Measurements from ENCODE around the gene KCNH3. TPM values are rescaled to one million over a fixed set of nuclear protein-coding genes. Genes with fewer than 3 reads are reported as not detected.

The KCNH3 gene
- total and polyA plus RNA-seq, 7 experiments from 2014 or later: 0.99 to 5.3 (median 3.8) TPM

DNA sequence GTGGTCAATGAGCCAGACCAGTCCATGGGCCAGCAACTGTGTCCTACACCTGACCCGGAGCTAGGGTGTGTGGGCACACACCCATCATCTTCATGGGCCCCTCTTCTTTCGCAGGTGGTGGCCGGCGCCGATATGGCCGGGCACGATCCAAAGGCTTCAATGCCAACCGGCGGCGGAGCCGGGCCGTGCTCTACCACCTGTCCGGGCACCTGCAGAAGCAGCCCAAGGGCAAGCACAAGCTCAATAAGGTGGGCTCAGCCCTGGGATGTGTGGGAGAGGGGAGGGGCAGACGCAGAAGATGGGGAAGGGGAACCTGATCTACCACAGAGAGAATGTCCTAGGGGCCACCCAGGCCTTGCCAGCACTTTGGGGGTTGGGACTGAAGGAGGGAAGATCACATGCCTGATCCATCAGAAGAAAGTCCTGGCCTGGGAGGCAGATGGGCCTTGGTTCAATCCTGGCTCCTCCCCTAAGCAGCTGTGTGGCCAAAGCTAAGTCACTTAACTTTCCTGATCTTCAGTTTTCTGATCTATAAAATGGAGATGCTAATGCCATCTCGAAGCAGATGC, 3.8 kb downstream of the KCNH3 start:
- Histone ChIP-seq H3K27ac (ENCODE audit: low read depth, low read length) (no peak overlapping the region), H3K27me3 (ENCODE audit: control insufficient read depth in 2 of 2, insufficient read depth in 2 of 2, low read length in 2 of 2) (no peaks in the 10 kb centered on the region), H3K4me1 (ENCODE audit: control insufficient read depth in 2 of 2, insufficient read depth in 2 of 2, low read length in 2 of 2) (peaks cover 10 to 11% of the 10 kb centered on the region in 2 donors), H3K36me3 (ENCODE audit: control insufficient read depth in 2 of 3, insufficient read depth in 3 of 3, low read length in 3 of 3) (no peaks in the 10 kb centered on the region), H3K4me3 (ENCODE audit: low read length) (no peak overlapping the region), H3K9me3 (ENCODE audit: control insufficient read depth in 2 of 3, low read length in 3 of 3) (no peaks in the 10 kb centered on the region)
- intact Hi-C loops (cut with micrococcal nuclease): no loop called here
- POLR2A ChIA-PET: no interaction called here
- Mint-ChIP-seq H3K9me3 (peaks cover 0 to 2% (median 0%) of the 10 kb centered on the region in 11 donors), H3K36me3 (no peaks in the 10 kb centered on the region), H3K27me3 (peaks cover 0 to 55% (median 0%) of the 10 kb centered on the region in 5 donors), H3K4me3 (peak overlapping the region in 4 of 10 donors; percentile 1 to 68 (median 28)), H3K27ac (peak overlapping the region in 3 of 9 donors; percentile 7 to 46 (median 8)), H3K4me1 (peaks cover 16 to 42% (median 24%) of the 10 kb centered on the region in 7 donors)
- no peak for ATAC-seq
- CTCF ChIA-PET: no interaction called here
- no peak for DNase-seq

DNA sequence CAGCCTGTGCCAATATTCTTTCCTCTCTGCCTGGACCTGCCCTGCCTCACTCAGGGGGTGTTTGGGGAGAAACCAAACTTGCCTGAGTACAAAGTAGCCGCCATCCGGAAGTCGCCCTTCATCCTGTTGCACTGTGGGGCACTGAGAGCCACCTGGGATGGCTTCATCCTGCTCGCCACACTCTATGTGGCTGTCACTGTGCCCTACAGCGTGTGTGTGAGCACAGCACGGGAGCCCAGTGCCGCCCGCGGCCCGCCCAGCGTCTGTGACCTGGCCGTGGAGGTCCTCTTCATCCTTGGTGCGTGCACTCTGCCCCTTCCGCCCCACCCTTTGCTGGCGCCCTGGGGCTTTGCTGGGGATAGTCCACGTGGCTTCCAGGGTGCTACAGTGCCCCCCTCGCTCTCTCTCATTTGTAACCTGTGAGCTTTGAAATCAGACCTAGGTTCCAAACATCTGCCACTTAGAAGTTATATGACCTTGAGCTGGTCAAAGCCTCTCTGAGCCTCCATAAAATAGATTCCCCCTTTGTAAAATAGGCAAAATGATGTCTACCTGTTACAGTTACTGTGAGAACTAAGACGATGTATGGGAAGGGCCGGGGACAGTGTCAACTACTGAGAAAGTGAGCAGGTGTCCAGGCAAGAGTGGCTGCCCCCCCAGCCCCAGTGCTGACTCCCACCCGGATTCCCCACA, 4.5 kb downstream of the KCNH3 start:
- CTCF ChIA-PET: no interaction called here
- peak overlapping the region in 3 of 10 donors; percentile 1 to 46 (median 9) for H3K4me3 Mint-ChIP-seq
- no peak for ATAC-seq

DNA sequence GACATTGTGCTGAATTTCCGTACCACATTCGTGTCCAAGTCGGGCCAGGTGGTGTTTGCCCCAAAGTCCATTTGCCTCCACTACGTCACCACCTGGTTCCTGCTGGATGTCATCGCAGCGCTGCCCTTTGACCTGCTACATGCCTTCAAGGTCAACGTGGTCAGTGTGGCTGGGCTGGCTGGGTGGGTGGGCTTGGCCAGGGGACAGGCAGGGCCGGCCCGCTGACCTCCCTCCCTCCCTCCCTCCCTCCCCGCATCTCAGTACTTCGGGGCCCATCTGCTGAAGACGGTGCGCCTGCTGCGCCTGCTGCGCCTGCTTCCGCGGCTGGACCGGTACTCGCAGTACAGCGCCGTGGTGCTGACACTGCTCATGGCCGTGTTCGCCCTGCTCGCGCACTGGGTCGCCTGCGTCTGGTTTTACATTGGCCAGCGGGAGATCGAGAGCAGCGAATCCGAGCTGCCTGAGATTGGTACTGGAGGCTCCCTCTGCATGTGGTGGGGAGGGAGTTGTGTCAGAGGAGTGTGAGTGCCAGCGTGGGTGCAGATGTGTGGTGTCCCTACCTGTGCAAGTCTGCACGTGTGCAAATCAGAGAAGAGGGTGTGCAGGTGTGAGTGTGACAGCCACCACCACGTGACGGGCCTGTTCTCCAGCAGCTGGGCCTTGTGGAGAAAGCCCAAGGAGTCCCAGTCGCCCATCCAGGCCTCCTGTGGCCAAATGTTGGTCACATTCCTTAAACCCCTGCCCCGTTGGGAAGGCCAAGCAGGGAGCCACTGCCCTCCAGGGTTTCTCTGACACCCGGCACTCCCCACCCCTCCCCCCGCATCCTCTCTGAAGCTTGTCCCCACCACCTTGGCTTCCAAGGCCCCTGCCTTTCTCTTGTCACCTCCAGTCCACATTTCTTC, 5.3 kb downstream of the KCNH3 start:
- CTCF ChIA-PET: no interaction called here
- ATAC-seq: no peak

More for the DNA sequence above, 4.5 kb downstream of the KCNH3 start:
- H3K36me3 ChIP-seq (ENCODE audit: control insufficient read depth in 2 of 3, insufficient read depth in 3 of 3, low read length in 3 of 3): no peaks in the 10 kb centered on the region
- Mint-ChIP-seq H3K4me1 (peaks cover 20 to 41% (median 26%) of the 10 kb centered on the region in 7 donors), H3K36me3 (no peaks in the 10 kb centered on the region), H3K9me3 (peaks cover 0 to 2% (median 0%) of the 10 kb centered on the region in 11 donors), H3K27ac (peak overlapping the region in 3 of 9 donors; percentile 7 to 55 (median 46)), H3K27me3 (peaks cover 0 to 53% (median 5%) of the 10 kb centered on the region in 5 donors)
- no peaks in the 10 kb centered on the region for H3K27me3 ChIP-seq (ENCODE audit: control insufficient read depth in 2 of 2, insufficient read depth in 2 of 2, low read length in 2 of 2)
- peaks cover 10 to 12% of the 10 kb centered on the region in 2 donors for H3K4me1 ChIP-seq (ENCODE audit: control insufficient read depth in 2 of 2, insufficient read depth in 2 of 2, low read length in 2 of 2)
- no peak for DNase-seq
- POLR2A ChIA-PET: no interaction called here
- intact Hi-C loops (cut with micrococcal nuclease): no loop called here
- no peaks in the 10 kb centered on the region for H3K9me3 ChIP-seq (ENCODE audit: control insufficient read depth in 2 of 3, low read length in 3 of 3)
- no peak overlapping the region for H3K4me3 ChIP-seq (ENCODE audit: low read length)
- H3K27ac ChIP-seq (ENCODE audit: low read depth, low read length): no peak overlapping the region

GRCh38 chr12:49545815-49546214, 7.0 kb downstream of the KCNH3 start:
- Mint-ChIP-seq H3K4me3 (no peak overlapping the region), H3K27me3 (peaks cover 0 to 53% (median 5%) of the 10 kb centered on the region in 5 donors), H3K27ac (no peak overlapping the region), H3K4me1 (peaks cover 10 to 33% (median 20%) of the 10 kb centered on the region in 7 donors), H3K36me3 (no peaks in the 10 kb centered on the region), H3K9me3 (peaks cover 0 to 2% (median 0%) of the 10 kb centered on the region in 11 donors)
- peaks cover 0 to 11% of the 10 kb centered on the region in 2 donors for H3K4me1 ChIP-seq (ENCODE audit: control insufficient read depth in 2 of 2, insufficient read depth in 2 of 2, low read length in 2 of 2)
- DNase-seq (no peak), ATAC-seq (no peak)
- no peaks in the 10 kb centered on the region for H3K27me3 ChIP-seq (ENCODE audit: control insufficient read depth in 2 of 2, insufficient read depth in 2 of 2, low read length in 2 of 2)
- intact Hi-C loops (cut with micrococcal nuclease): no loop called here
- CTCF ChIA-PET: interaction anchor here (0.6 to 0.7 kb wide), 2 partner anchors 69 to 196 kb away, joined by 3 to 7 read pairs; partner anchors contain the start of gene TMBIM6
- H3K36me3 ChIP-seq (ENCODE audit: control insufficient read depth in 2 of 3, insufficient read depth in 3 of 3, low read length in 3 of 3): no peaks in the 10 kb centered on the region
- H3K9me3 ChIP-seq (ENCODE audit: control insufficient read depth in 2 of 3, low read length in 3 of 3): no peaks in the 10 kb centered on the region
- POLR2A ChIA-PET: interaction anchor here (0.5 kb wide), 1 partner anchor 178 kb away, joined by 3 read pairs; no protein-coding TSS in a partner anchor
- H3K4me3 ChIP-seq (ENCODE audit: low read length): no peak overlapping the region
- no peak overlapping the region for H3K27ac ChIP-seq (ENCODE audit: low read depth, low read length)

More for the DNA sequence above, 5.3 kb downstream of the KCNH3 start:
- no peaks in the 10 kb centered on the region for H3K36me3 ChIP-seq (ENCODE audit: control insufficient read depth in 2 of 3, insufficient read depth in 3 of 3, low read length in 3 of 3)
- H3K27ac ChIP-seq (ENCODE audit: low read depth, low read length): no peak overlapping the region
- no peaks in the 10 kb centered on the region for H3K9me3 ChIP-seq (ENCODE audit: control insufficient read depth in 2 of 3, low read length in 3 of 3)
- H3K27me3 ChIP-seq (ENCODE audit: control insufficient read depth in 2 of 2, insufficient read depth in 2 of 2, low read length in 2 of 2): no peaks in the 10 kb centered on the region
- Mint-ChIP-seq H3K9me3 (peaks cover 0 to 2% (median 0%) of the 10 kb centered on the region in 11 donors), H3K36me3 (no peaks in the 10 kb centered on the region), H3K4me3 (no peak overlapping the region), H3K4me1 (peaks cover 20 to 41% (median 28%) of the 10 kb centered on the region in 7 donors), H3K27me3 (peaks cover 0 to 58% (median 5%) of the 10 kb centered on the region in 5 donors), H3K27ac (peak overlapping the region in 1 of 9 donors; percentile 28)
- DNase-seq: no peak
- no peak overlapping the region for H3K4me3 ChIP-seq (ENCODE audit: low read length)
- peaks cover 10 to 17% of the 10 kb centered on the region in 2 donors for H3K4me1 ChIP-seq (ENCODE audit: control insufficient read depth in 2 of 2, insufficient read depth in 2 of 2, low read length in 2 of 2)
- POLR2A ChIA-PET: interaction anchor here (0.6 kb wide), 1 partner anchor 499 kb away, joined by 4 read pairs; no protein-coding TSS in a partner anchor
- intact Hi-C loops (cut with micrococcal nuclease): no loop called here

- peaks cover 7 to 29% (median 19%) of the 10 kb centered on the region in 7 donors for H3K4me1 Mint-ChIP-seq
- H3K27me3 ChIP-seq (ENCODE audit: control insufficient read depth in 2 of 2, insufficient read depth in 2 of 2, low read length in 2 of 2): no peaks in the 10 kb centered on the region
- POLR2A ChIA-PET: interaction anchor here (0.6 kb wide), 1 partner anchor 151 kb away, joined by 4 read pairs; no protein-coding TSS in a partner anchor
Observed at GRCh38 chr12:49546481-49546880, 7.7 kb downstream of the KCNH3 start.

More at GRCh38 chr12:49546481-49546880, 7.7 kb downstream of the KCNH3 start:
- H3K27ac Mint-ChIP-seq: no peak overlapping the region
- Histone ChIP-seq H3K4me3 (ENCODE audit: low read length) (no peak overlapping the region), H3K9me3 (ENCODE audit: control insufficient read depth in 2 of 3, low read length in 3 of 3) (no peaks in the 10 kb centered on the region), H3K27ac (ENCODE audit: low read depth, low read length) (no peak overlapping the region), H3K36me3 (ENCODE audit: control insufficient read depth in 2 of 3, insufficient read depth in 3 of 3, low read length in 3 of 3) (no peaks in the 10 kb centered on the region), H3K4me1 (ENCODE audit: control insufficient read depth in 2 of 2, insufficient read depth in 2 of 2, low read length in 2 of 2) (peaks cover 0 to 11% of the 10 kb centered on the region in 2 donors)
- H3K9me3 Mint-ChIP-seq: peaks cover 0 to 2% (median 0%) of the 10 kb centered on the region in 11 donors
- peaks cover 0 to 49% (median 5%) of the 10 kb centered on the region in 5 donors for H3K27me3 Mint-ChIP-seq
- no peak for ATAC-seq
- H3K4me3 Mint-ChIP-seq: no peak overlapping the region
- DNase-seq: no peak
- no peaks in the 10 kb centered on the region for H3K36me3 Mint-ChIP-seq
- CTCF ChIA-PET: interaction anchor here (0.6 kb wide), 1 partner anchor 69 kb away, joined by 7 read pairs; no protein-coding TSS in a partner anchor
- intact Hi-C loops (cut with micrococcal nuclease): no loop called here

Data from naive thymus-derived CD4-positive, alpha-beta T cell (primary cell).